ENCODE data around the gene SORBS1.

Gene SORBS1

GRCh38 chr10:95544783-95545500 lies 16.2 kb downstream of the SORBS1 start:
- in situ Hi-C loops (cut with HindIII; ENCODE audit: low sequenced_read_pairs) = no loop called here
- no peak for TF ChIP-seq CTCF (IDR thresholded peaks at IDR 0.05; ENCODE audit: low read depth, low read length)

DNA sequence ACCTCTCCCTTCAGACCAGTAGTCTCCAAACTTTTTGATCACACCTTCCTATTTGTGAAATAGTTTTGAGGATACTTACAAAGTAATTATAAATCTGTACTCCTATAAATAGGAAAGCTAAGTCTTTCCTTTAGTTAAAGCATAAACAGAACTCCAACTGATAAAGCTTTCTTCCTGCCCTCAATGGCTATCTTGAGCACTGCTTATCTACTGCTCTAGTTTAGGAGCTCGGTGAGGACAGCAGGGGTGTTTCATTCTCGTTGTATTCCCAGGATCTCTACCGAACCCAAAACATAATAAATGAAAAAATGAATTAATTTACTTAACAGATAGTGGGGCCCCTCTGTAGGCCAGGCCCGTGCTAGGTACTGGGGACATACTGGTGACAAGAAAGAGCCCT lies 17.7 kb downstream of the SORBS1 start:
- TF ChIP-seq CTCF (IDR thresholded peaks at IDR 0.05; ENCODE audit: low read depth, low read length) = no peak
- in situ Hi-C loops (cut with HindIII; ENCODE audit: low sequenced_read_pairs) = no loop called here
- no peak for DNase-seq (ENCODE audit: low read depth, low spot score)
- no peak overlapping the region for H3K4me3 ChIP-seq (ENCODE audit: low read depth, low read length)

More at GRCh38 chr10:95544783-95545500, 16.2 kb downstream of the SORBS1 start:
- H3K4me3 ChIP-seq (ENCODE audit: low read depth, low read length) = no peak overlapping the region
- no peak for DNase-seq (ENCODE audit: low read depth, low spot score)

GRCh38 chr10:95542761-95543160 lies 18.4 kb downstream of the SORBS1 start:
- no peak for TF ChIP-seq CTCF (IDR thresholded peaks at IDR 0.05; ENCODE audit: low read depth, low read length)
- no peak for DNase-seq (ENCODE audit: low read depth, low spot score)
- in situ Hi-C loops (cut with HindIII; ENCODE audit: low sequenced_read_pairs) = no loop called here
- no peak overlapping the region for H3K4me3 ChIP-seq (ENCODE audit: low read depth, low read length)

DNA sequence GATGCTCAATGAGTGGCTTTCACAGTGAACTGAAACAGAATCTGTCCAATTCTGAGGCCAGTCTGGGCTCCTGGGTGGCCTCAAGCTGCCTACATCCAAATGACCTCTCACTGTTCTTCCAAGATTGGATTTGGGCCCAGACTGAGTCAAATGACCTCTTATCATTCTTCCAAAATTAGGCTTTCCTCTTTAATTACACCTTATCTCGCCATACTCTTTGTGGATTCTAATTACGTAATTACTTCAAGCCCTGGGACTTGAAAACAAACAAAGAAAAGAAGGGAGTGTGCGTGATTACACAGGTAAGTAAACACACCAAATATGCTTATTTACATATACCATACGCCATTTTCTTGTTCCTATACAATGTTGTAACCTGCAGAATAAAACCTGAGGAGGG lies 18.8 kb downstream of the SORBS1 start:
- TF ChIP-seq CTCF (IDR thresholded peaks at IDR 0.05; ENCODE audit: low read depth, low read length) = no peak
- in situ Hi-C loops (cut with HindIII; ENCODE audit: low sequenced_read_pairs) = no loop called here
- no peak for DNase-seq (ENCODE audit: low read depth, low spot score)
- no peak overlapping the region for H3K4me3 ChIP-seq (ENCODE audit: low read depth, low read length)

DNA sequence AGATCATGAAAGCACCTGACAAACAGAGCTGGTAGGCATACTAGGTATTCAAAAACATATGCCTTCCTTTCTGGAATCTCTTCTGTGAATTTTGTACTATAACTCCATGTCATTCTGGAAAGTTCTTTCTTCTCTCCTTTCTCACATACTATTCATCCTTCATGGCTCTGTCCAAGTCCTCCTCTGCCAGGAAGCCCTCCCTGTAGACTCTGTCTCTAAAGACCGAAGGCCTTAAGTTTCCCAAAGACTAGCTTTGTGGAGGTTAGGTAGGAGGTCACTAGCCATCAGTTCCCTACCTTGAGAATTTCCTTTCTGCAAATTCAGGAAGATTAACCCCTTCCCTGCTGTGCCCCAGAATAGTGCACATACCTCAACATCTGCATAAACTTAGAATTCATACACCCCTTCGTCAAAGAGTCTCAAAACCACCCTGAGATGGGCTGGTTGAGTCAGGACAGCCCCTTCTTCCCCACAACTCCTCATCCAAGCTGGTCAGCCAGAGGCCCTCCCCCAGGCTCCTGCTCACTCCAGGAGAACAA lies 20.6 kb downstream of the SORBS1 start:
- TF ChIP-seq CTCF (IDR thresholded peaks at IDR 0.05; ENCODE audit: low read depth, low read length) = no peak
- H3K4me3 ChIP-seq (ENCODE audit: low read depth, low read length) = no peak overlapping the region
- in situ Hi-C loops (cut with HindIII; ENCODE audit: low sequenced_read_pairs) = no loop called here
- DNase-seq (ENCODE audit: low read depth, low spot score) = no peak

GRCh38 chr10:95539560-95540284 lies 21.4 kb downstream of the SORBS1 start:
- no peak for TF ChIP-seq CTCF (IDR thresholded peaks at IDR 0.05; ENCODE audit: low read depth, low read length)
- H3K4me3 ChIP-seq (ENCODE audit: low read depth, low read length) = no peak overlapping the region
- DNase-seq (ENCODE audit: low read depth, low spot score) = no peak
- in situ Hi-C loops (cut with HindIII; ENCODE audit: low sequenced_read_pairs) = no loop called here

All from astrocyte of the spinal cord (primary cell).